HepG2 (cell line): ENCODE measurements around the gene COL27A1. TPM values are rescaled to one million over a fixed set of nuclear protein-coding genes. Genes with fewer than 3 reads are reported as not detected.

ENCODE experiments used
- ATAC-seq: fragments of 200-7000 bp; cut with Tn5 transposase; 3 replicates; pipeline ENCODE4 v1.9.1; 2020; ENCODE audit warnings: mild to moderate bottlenecking, moderate library complexity
- BruUV-seq: library from RNA; stranded (reverse); fragments of 400-500 nt; replicated peaks from 2 replicates; lab custom pipeline; 2021; lab: Mats Ljungman, UMichigan
- CTCF ChIA-PET: fragments of 300-600 bp; formaldehyde crosslinking; extraction: SDS; loops from one replicate; lab custom pipeline; 2021; ENCODE audit warnings: low total read pairs, inconsistent platforms, low intra/inter-chr PET ratio; lab: Yijun Ruan, JAX
- POLR2A ChIA-PET: fragments of 350-600 bp; sonication (Branson Sonifier 250); formaldehyde crosslinking; loops from one replicate; lab custom pipeline; 2020; ENCODE audit warnings: antibody characterized with exemption, inconsistent platforms; lab: Yijun Ruan, JAX
- DNase-seq: peaks from one replicate; pipeline ENCODE4 v3.0.0-alpha.2; 2015; ENCODE audit warnings: low spot score
- FAIRE-seq: peaks from 3 replicates; lab custom pipeline; 2011; peaks lifted over from hg19 to GRCh38; lab: Jason Lieb, UNC
- H2AFZ ChIP-seq: one replicate; pipeline ENCODE4 v1.6.1; 2011; ENCODE audit warnings: low read length, inconsistent platforms
- H3K27ac ChIP-seq: fragments of 300-600 bp; 3 replicates; pipeline ENCODE4 v1.8.0; 2011; ENCODE audit warnings: mixed run types, mild to moderate bottlenecking, mixed read lengths, low read length, inconsistent platforms; ENCODE audit not compliant: insufficient read depth; ENCODE audit errors: extremely low read length
- H3K27me3 ChIP-seq, 2 experiments: fragments of 200-600 bp in 1 of 2; 2 replicates in 1 of 2; 3 replicates in 1 of 2; pipeline versions ENCODE4 v1.6.0 to v1.8.0; 2011; ENCODE audit warnings: low read length in 2 of 2, mild to moderate bottlenecking in 2 of 2, moderate library complexity in 2 of 2, inconsistent platforms in 1 of 2; ENCODE audit not compliant: insufficient read depth in 2 of 2, control insufficient read depth in 1 of 2
- H3K36me3 ChIP-seq, 2 experiments: fragments of 200-600 bp in 1 of 2; replicated peaks in 1 of 2; 2 replicates in 1 of 2; 3 replicates in 1 of 2; pipeline versions ENCODE4 v1.5.1 to v1.8.0; 2011; ENCODE audit warnings: low read length in 2 of 2, inconsistent platforms in 1 of 2; ENCODE audit not compliant: insufficient read depth in 2 of 2, control insufficient read depth in 1 of 2
- H3K4me1 ChIP-seq: 2 replicates; pipeline ENCODE4 v1.5.1; 2012; ENCODE audit warnings: low read length, inconsistent platforms; ENCODE audit not compliant: insufficient read depth
- H3K4me2 ChIP-seq: 2 replicates; pipeline ENCODE4 v1.6.0; 2011; ENCODE audit warnings: low read depth, low read length, inconsistent platforms
- H3K4me3 ChIP-seq, 3 experiments: fragments of 200-600 bp in 1 of 3; sonication (generic), shearing (Covaris generic) in 1 of 3; replicated peaks in 1 of 3; 2 replicates each; pipeline ENCODE4 v1.5.1; 2011 to 2016; ENCODE audit warnings: low read length in 3 of 3, inconsistent platforms in 2 of 3, low read depth in 2 of 3, mild to moderate bottlenecking in 2 of 3, control low read depth in 1 of 3, mixed read lengths in 1 of 3; ENCODE audit not compliant: insufficient read depth in 1 of 3
- H3K79me2 ChIP-seq: one replicate; pipeline ENCODE4 v1.6.1; 2011; ENCODE audit warnings: low read length, inconsistent platforms; ENCODE audit not compliant: insufficient read depth
- H3K9ac ChIP-seq: 2 replicates; pipeline ENCODE4 v1.6.0; 2011; ENCODE audit warnings: mild to moderate bottlenecking, low read depth, low read length, inconsistent platforms; ENCODE audit not compliant: insufficient read depth
- H3K9me3 ChIP-seq: 2 replicates; pipeline ENCODE4 v1.5.1; 2012; ENCODE audit warnings: mild to moderate bottlenecking, low read length
- H4K20me1 ChIP-seq: 2 replicates; pipeline ENCODE4 v1.6.0; 2011; ENCODE audit warnings: inconsistent platforms, mild to moderate bottlenecking, low read length, moderate library complexity; ENCODE audit not compliant: insufficient read depth
- GATAD1 ChIP-seq: IDR thresholded peaks from 2 replicates; pipeline ENCODE4 v1.6.1; 2016; ENCODE audit warnings: missing genetic modification reagents, missing compliant biosample characterization
- GLI4 ChIP-seq: sonication (generic); formaldehyde crosslinking; IDR thresholded peaks from 2 replicates; pipeline ENCODE4 v1.5.1; 2020; ENCODE audit warnings: missing genetic modification reagents, mild to moderate bottlenecking, moderate library complexity, borderline replicate concordance
- GZF1 ChIP-seq: sonication (generic); formaldehyde crosslinking; IDR thresholded peaks from 2 replicates; pipeline ENCODE4 v1.5.1; 2020; ENCODE audit warnings: mild to moderate bottlenecking, missing genetic modification reagents
- HES4 ChIP-seq: sonication (generic); formaldehyde crosslinking; IDR thresholded peaks from 2 replicates; pipeline ENCODE4 v1.9.0; 2021; ENCODE audit warnings: mild to moderate bottlenecking, missing genetic modification reagents, borderline replicate concordance
- ISL2 ChIP-seq: sonication (generic); formaldehyde crosslinking; IDR thresholded peaks from 2 replicates; pipeline ENCODE4 v1.5.0; 2020; ENCODE audit warnings: missing genetic modification reagents
- JDP2 ChIP-seq: sonication (generic); formaldehyde crosslinking; IDR thresholded peaks from 2 replicates; pipeline ENCODE4 v1.8.1; 2022; ENCODE audit warnings: missing genetic modification reagents, borderline replicate concordance
- RBM22 ChIP-seq: fragments of 200-400 bp; formaldehyde crosslinking; optimal IDR thresholded peaks from 2 replicates; pipeline ENCODE3; 2017; ENCODE audit warnings: mild to moderate bottlenecking, low read length, moderate library complexity
- ZNF558 ChIP-seq: sonication (generic); formaldehyde crosslinking; IDR thresholded peaks from 2 replicates; pipeline ENCODE4 v1.9.0; 2022; ENCODE audit warnings: mild to moderate bottlenecking, missing genetic modification reagents, borderline replicate concordance
- ZNF605 ChIP-seq: sonication (generic); formaldehyde crosslinking; IDR thresholded peaks from 2 replicates; pipeline ENCODE4 v1.8.0; 2022; ENCODE audit warnings: mild to moderate bottlenecking, missing genetic modification reagents
- ZNF768 ChIP-seq: sonication (generic); formaldehyde crosslinking; IDR thresholded peaks from 2 replicates; pipeline ENCODE4 v1.4.0; 2020; ENCODE audit warnings: missing genetic modification reagents
- WGBS: methylation state at CpG from one replicate; pipeline ENCODE4 v1.1.6; 2017; ENCODE audit warnings: low lambda C conversion rate; 5-methylcytosine and 5-hydroxymethylcytosine counted together
- in situ Hi-C: cut with HindIII; loops from 2 replicates; pipeline ENCODE4 v1.10.0; 2017; ENCODE audit warnings: low pct_unique_long_range_greater_than_20kb; ENCODE audit not compliant: extremely low pct_ligation_motif_present
- intact Hi-C: fragments of 100-400 bp; cut with micrococcal nuclease; formaldehyde crosslinking; loops from one replicate; pipeline ENCODE4 v1.10.0; 2022; ENCODE audit not compliant: unreplicated experiment
- polyA plus RNA-seq, 8 experiments: library from polyadenylated mRNA; depleted of rRNA in 3 of 8; stranded (reverse) in 7 of 8; unstranded in 1 of 8; fragments of >200 nt; fragmentation: Illumina TruSeq in 4 of 8; extraction: Trizol in 4 of 8; gene quantifications; 2 replicates each; pipeline versions ENCODE4 v1.2.1 to v1.2.3, GENCODE V29; 2011 to 2016; ENCODE audit warnings: low read depth in 4 of 8, missing spikeins in 1 of 8, mixed read lengths in 1 of 8; ENCODE audit not compliant: insufficient read depth in 1 of 8
- total RNA-seq, 5 experiments: library from RNA; depleted of rRNA; stranded (reverse); fragments of >200 nt; fragmentation: Illumina TruSeq; extraction: Trizol; gene quantifications; 2 replicates each; pipeline ENCODE4 v1.2.3, GENCODE V29; 2016; ENCODE audit warnings: low read depth in 1 of 5
- TF ChIP-seq, protein P1 (sequence below): sonication (generic); formaldehyde crosslinking; IDR thresholded peaks from 2 replicates; pipeline ENCODE4 v1.4.0; 2020; ENCODE audit warnings: missing genetic modification reagents, borderline replicate concordance
- TF ChIP-seq, protein P2 (sequence below): sonication (generic); formaldehyde crosslinking; IDR thresholded peaks from 2 replicates; pipeline ENCODE4 v1.4.0; 2020; ENCODE audit warnings: mild to moderate bottlenecking, low read depth, missing genetic modification reagents
- TF ChIP-seq, protein P3 (sequence below): sonication (generic); formaldehyde crosslinking; IDR thresholded peaks from 2 replicates; pipeline ENCODE4 v1.4.0; 2020; ENCODE audit warnings: missing genetic modification reagents, low read depth, mild to moderate bottlenecking, borderline replicate concordance
- TF ChIP-seq, protein P4 (sequence below): sonication (generic); formaldehyde crosslinking; IDR thresholded peaks from 2 replicates; pipeline ENCODE4 v1.5.0; 2020; ENCODE audit warnings: missing genetic modification reagents

The COL27A1 gene
- total and polyA plus RNA-seq, 2 of the 13 experiments (the other 11 are each of a cell fraction or from before 2014, with no cell fraction given) = 71.3 to 89.1 TPM

DNA sequence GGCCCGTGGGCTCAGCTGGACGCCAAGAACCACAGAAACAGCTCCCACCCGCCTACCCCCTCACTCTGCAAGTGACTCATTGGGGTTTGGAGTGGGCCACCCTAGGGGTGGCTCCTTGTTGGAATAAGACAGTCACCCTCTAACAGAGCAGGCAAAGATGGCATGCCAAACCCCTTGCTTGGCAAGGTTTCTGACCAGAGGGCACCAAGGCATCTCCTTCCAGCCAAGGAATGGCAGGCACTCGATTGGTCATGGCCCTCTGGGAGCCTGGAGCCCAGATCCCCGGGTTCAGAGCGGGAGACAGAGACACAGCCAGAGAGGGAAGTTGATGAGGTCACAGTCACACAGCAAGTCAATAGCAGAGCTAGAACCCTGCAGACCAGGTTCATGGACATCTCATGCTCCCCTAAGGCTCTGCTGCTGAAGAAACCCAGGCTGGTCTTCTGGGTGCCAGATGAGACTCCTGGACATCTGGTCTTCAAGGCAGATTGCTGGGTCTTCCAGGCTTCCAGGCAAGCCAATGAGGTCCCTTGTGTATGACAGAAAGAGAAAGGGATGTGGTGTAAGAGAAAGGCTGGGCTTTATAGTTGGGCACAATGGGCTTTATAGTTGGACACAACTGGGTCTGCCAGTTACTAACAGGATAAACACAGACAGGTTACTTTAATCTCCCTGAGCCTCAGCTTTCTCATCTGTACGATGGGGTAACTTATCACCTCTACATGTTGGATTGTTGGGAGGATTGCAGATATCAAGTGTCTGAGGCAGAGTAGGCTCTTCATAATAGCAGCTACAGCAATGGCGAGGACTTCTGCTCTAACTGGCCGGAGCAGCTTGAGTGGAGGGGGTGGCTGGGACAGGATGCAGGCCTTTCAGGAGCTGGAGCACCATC, 33.0 kb upstream of the COL27A1 start:
- 88% methylated on average over 6 of the region's 9 CpGs for WGBS
- Histone ChIP-seq H3K4me1 (peaks cover 82% of the 10 kb centered on the region), H3K27me3 (no peaks in the 10 kb centered on the region), H3K4me3 (no peak overlapping the region), H3K9me3 (peaks cover 2% of the 10 kb centered on the region; the same call in 1 of the 2 replicates), H3K4me2 (no peak overlapping the region), H3K9ac (peak overlapping the region; percentile 2; the same call in 1 of the 2 replicates), H3K36me3 (no peaks in the 10 kb centered on the region), H4K20me1 (no peaks in the 10 kb centered on the region), H3K27ac (no peak overlapping the region), H2AFZ (no peak overlapping the region), H3K79me2 (no peaks in the 10 kb centered on the region)
- DNase-seq (no peak), ATAC-seq (no peak), FAIRE-seq (peak; percentile 15)
- POLR2A ChIA-PET = interaction anchor here (0.9 to 2.6 kb wide), 13 partner anchors 10 to 53 kb away, joined by 3 to 19 read pairs (median 4); partner anchors contain the start of genes AMBP and COL27A1
- no TSS peak for BruUV-seq
- intact Hi-C loops = no loop called here
- CTCF ChIA-PET = no interaction called here
- in situ Hi-C loops = no loop called here
- TF ChIP-seq ZNF605 (CRISPR knock-in tag) (0 out of 2 replicates have a peak, but pooled peaks have one; percentile 43), ZNF558 (no peak), ISL2 (CRISPR knock-in tag) (no peak), GLI4 (CRISPR knock-in tag) (no peak), GZF1 (CRISPR knock-in tag) (no peak), ZNF768 (CRISPR knock-in tag) (peak; percentile 94), RBM22 (no peak), JDP2 (CRISPR knock-in tag) (no peak), HES4 (CRISPR knock-in tag) (0 out of 2 replicates have a peak, but pooled peaks have one; percentile 33), GATAD1 (CRISPR knock-in tag) (no peak)
- TF ChIP-seq, protein P1, sequence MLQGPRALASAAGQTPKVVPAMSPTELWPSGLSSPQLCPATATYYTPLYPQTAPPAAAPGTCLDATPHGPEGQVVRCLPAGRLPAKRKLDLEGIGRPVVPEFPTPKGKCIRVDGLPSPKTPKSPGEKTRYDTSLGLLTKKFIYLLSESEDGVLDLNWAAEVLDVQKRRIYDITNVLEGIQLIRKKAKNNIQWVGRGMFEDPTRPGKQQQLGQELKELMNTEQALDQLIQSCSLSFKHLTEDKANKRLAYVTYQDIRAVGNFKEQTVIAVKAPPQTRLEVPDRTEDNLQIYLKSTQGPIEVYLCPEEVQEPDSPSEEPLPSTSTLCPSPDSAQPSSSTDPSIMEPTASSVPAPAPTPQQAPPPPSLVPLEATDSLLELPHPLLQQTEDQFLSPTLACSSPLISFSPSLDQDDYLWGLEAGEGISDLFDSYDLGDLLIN (CRISPR knock-in tag) = no peak
- TF ChIP-seq, protein P2, sequence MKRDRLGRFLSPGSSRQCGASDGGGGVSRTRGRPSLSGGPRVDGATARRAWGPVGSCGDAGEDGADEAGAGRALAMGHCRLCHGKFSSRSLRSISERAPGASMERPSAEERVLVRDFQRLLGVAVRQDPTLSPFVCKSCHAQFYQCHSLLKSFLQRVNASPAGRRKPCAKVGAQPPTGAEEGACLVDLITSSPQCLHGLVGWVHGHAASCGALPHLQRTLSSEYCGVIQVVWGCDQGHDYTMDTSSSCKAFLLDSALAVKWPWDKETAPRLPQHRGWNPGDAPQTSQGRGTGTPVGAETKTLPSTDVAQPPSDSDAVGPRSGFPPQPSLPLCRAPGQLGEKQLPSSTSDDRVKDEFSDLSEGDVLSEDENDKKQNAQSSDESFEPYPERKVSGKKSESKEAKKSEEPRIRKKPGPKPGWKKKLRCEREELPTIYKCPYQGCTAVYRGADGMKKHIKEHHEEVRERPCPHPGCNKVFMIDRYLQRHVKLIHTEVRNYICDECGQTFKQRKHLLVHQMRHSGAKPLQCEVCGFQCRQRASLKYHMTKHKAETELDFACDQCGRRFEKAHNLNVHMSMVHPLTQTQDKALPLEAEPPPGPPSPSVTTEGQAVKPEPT = no peak
- TF ChIP-seq, protein P3, sequence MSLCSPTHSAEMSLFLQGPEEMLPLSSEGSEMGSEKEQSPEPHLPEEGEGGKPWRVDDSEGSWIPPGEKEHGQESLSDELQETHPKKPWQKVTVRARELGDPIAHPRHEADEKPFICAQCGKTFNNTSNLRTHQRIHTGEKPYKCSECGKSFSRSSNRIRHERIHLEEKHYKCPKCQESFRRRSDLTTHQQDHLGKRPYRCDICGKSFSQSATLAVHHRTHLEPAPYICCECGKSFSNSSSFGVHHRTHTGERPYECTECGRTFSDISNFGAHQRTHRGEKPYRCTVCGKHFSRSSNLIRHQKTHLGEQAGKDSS (CRISPR knock-in tag) = no peak
- TF ChIP-seq, protein P4, sequence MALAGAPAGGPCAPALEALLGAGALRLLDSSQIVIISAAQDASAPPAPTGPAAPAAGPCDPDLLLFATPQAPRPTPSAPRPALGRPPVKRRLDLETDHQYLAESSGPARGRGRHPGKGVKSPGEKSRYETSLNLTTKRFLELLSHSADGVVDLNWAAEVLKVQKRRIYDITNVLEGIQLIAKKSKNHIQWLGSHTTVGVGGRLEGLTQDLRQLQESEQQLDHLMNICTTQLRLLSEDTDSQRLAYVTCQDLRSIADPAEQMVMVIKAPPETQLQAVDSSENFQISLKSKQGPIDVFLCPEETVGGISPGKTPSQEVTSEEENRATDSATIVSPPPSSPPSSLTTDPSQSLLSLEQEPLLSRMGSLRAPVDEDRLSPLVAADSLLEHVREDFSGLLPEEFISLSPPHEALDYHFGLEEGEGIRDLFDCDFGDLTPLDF = no peak
